Cardiac fibroblast (primary cell): ENCODE measurements around the gene UBE2E2.
A peak's percentile ranks its signal among the peaks of the same experiment; 100 is the strongest.

Experiments
- DNase-seq, 2 donors: peaks; one replicate each; pipeline versions ENCODE4 v3.0.0 to v3.0.0-alpha.2; 2010; ENCODE audit warnings: low read depth in 2 of 2
- H3K4me3 ChIP-seq, 2 donors: replicated peaks in 1 of 2; 1 replicate in 1 of 2; 2 replicates in 1 of 2; pipeline ENCODE4 v1.5.1; 2011; ENCODE audit warnings: low read depth in 2 of 2, low read length in 2 of 2, mild to moderate bottlenecking in 2 of 2, moderate library complexity in 1 of 2
- TF ChIP-seq, protein P1 (sequence below): IDR thresholded peaks from one replicate; pipeline ENCODE4 v1.5.1; 2011; ENCODE audit warnings: low read depth, mild to moderate bottlenecking, low read length, inconsistent platforms

UBE2E2 gene

DNA sequence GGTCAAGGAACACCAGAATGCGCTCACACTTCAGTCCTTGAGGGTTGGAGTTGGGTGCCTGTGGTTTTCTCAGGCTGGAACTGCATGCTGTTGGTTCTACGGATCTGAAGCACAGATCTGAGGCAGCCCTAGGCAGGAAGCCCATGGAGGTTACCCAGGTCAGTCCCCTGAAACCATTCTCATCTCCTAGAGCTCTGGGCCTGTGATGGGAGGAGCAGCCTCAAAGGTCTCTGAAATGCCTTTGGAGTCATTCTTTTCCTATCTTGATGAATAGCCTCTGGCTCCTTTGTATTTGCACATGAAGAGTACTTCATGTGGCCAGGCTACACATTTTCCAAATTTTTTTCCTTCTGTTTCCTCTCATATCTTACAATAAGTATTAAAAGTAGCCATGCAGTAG, 423.3 kb downstream of the UBE2E2 start:
- TF ChIP-seq, protein P1, sequence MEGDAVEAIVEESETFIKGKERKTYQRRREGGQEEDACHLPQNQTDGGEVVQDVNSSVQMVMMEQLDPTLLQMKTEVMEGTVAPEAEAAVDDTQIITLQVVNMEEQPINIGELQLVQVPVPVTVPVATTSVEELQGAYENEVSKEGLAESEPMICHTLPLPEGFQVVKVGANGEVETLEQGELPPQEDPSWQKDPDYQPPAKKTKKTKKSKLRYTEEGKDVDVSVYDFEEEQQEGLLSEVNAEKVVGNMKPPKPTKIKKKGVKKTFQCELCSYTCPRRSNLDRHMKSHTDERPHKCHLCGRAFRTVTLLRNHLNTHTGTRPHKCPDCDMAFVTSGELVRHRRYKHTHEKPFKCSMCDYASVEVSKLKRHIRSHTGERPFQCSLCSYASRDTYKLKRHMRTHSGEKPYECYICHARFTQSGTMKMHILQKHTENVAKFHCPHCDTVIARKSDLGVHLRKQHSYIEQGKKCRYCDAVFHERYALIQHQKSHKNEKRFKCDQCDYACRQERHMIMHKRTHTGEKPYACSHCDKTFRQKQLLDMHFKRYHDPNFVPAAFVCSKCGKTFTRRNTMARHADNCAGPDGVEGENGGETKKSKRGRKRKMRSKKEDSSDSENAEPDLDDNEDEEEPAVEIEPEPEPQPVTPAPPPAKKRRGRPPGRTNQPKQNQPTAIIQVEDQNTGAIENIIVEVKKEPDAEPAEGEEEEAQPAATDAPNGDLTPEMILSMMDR: no peak
- H3K4me3 ChIP-seq: no peak overlapping the region
- no peak for DNase-seq

- H3K4me3 ChIP-seq: no peak overlapping the region
- TF ChIP-seq, protein P1: no peak
Observed at GRCh38 chr3:23629181-23629894, 426.2 kb downstream of the UBE2E2 start.

GRCh38 chr3:23633261-23633960, 430.3 kb downstream of the UBE2E2 start:
- no peak for DNase-seq
- no peak overlapping the region for H3K4me3 ChIP-seq
- TF ChIP-seq, protein P1: no peak

More at GRCh38 chr3:23629181-23629894, 426.2 kb downstream of the UBE2E2 start:
- DNase-seq: peak; percentile 47 to 73

DNA sequence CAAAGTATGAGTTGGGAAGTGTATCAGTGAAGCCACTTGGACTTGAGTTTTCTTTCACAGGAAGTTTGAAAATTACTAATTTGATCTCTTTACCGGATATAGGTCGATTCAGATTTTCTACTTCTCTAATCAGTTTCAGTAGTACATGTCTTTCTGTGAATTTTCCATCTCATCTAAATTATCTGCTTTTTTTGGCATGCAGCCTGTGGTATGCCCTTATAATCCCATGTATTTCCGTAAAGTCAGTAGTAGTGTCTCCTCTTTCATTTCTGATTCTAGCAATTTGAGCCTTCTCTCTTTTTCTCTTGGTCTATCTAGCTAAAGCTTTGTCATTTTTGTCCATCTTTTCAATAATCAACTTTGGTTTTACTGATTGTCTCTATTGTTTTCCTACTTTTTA, 434.2 kb downstream of the UBE2E2 start:
- TF ChIP-seq, protein P1: no peak
- no peak overlapping the region for H3K4me3 ChIP-seq
- DNase-seq: no peak

GRCh38 chr3:23640471-23641146, 437.5 kb downstream of the UBE2E2 start:
- DNase-seq: peak; percentile 14 to 44
- no peak overlapping the region for H3K4me3 ChIP-seq
- TF ChIP-seq, protein P1: no peak
